Activated CD4-positive, alpha-beta memory T cell treated with anti-CD3 and anti-CD28 coated beads, Interleukin-2, amount 10 ng/mL, durations not matched to agents 7 days and 5 days (primary cell): ENCODE data around the gene ABHD1. TPM values are rescaled to one million over a fixed set of nuclear protein-coding genes. Genes with fewer than 3 reads are reported as not detected.
"Not testable (repeated sequence)": the region's sequence is repeated elsewhere in the genome, so short reads cannot be mapped to it uniquely, and the experiment has no call there.

Source experiments
- CTCF ChIA-PET: fragments of 350-600 bp; sonication (Branson Sonifier 250); formaldehyde crosslinking; loops from one replicate; lab custom pipeline; 2021; ENCODE audit warnings: antibody characterized with exemption, inconsistent platforms; lab: Charles Lee
- POLR2A ChIA-PET: fragments of 350-600 bp; sonication (Branson Sonifier 250); formaldehyde crosslinking; loops from one replicate; lab custom pipeline; 2021; ENCODE audit warnings: antibody characterized with exemption; lab: Charles Lee
- DNase-seq: peaks from one replicate; pipeline ENCODE4 v3.0.0-alpha.2; 2020
- H3K27ac Mint-ChIP-seq: one replicate; pipeline ENCODE4 v1.8.0; 2021; ENCODE audit warnings: mild to moderate bottlenecking, mixed read lengths
- H3K27me3 Mint-ChIP-seq: one replicate; pipeline ENCODE4 v1.8.0; 2021; ENCODE audit warnings: mixed read lengths
- H3K36me3 Mint-ChIP-seq: one replicate; pipeline ENCODE4 v1.8.0; 2021; ENCODE audit warnings: low read depth, mixed read lengths
- H3K4me1 Mint-ChIP-seq: one replicate; pipeline ENCODE4 v1.8.0; 2021; ENCODE audit warnings: mixed read lengths
- H3K4me3 Mint-ChIP-seq: one replicate; pipeline ENCODE4 v1.8.0; 2021; ENCODE audit warnings: mild to moderate bottlenecking, mixed read lengths
- H3K9me3 Mint-ChIP-seq: one replicate; pipeline ENCODE4 v1.8.0; 2021; ENCODE audit warnings: mixed read lengths
- total RNA-seq, 2 experiments: library from RNA; stranded (reverse); gene quantifications; one replicate each; pipeline ENCODE4 v1.2.3, GENCODE V29; 2021

The ABHD1 gene
- total RNA-seq, 2 experiments from 2014 or later, result 0.13 to 0.20 TPM

DNA sequence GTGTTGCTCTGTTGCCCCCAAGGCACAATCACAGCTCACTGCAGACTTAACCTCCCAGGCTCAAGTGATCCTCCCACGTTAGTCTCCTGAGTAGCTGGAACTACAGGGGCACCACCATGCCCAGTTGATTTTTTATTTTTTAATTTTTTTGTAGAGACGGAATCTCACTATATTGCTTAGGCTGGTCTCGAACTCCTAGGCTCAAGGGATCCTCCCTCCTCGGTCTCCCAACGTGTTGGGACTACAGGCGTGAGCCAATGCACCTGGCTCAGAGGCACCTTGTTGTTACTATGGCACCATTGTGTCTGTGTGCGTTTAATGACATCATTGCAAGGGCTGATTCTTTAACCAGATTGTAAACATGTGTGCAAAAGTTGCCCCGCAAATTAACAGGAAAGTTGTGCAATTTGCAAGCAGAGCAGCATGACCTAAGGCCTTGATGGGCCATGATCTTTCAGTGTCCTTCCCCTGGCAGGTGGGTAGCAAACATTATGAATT, 47.8 kb downstream of the ABHD1 start:
- Mint-ChIP-seq H3K27ac (no peak overlapping the region), H3K4me1 (peaks cover 3% of the 10 kb centered on the region), H3K9me3 (no peaks in the 10 kb centered on the region), H3K36me3 (no peaks in the 10 kb centered on the region), H3K27me3 (peaks cover 14% of the 10 kb centered on the region), H3K4me3 (no peak overlapping the region)
- ChIA-PET CTCF (interaction anchor here (1.2 to 3.2 kb wide), 8 partner anchors 11 to 121 kb away, joined by 3 to 28 read pairs (median 9); partner anchors contain the start of gene ABHD1), POLR2A (no interaction called here)
- no peak for DNase-seq

DNA sequence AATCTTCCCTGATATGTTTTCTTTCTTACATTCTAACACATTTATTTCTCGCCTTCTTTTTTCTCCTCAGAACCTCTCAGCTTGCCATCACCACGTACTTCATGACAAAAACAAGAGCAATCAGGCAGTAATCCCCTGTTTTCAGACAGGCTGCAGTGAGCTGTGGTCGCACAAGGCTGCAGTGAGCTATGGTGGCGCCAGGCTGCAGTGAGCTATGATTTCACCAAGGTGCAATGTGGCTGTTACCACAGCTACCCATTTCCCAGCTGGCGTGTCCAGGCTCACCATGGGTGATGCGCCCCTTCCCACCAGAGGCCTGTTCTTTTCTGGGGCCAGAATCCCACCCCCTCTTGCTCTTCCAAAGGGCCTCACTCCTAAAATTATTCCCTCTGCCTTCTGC, 51.0 kb downstream of the ABHD1 start:
- no peaks in the 10 kb centered on the region for H3K9me3 Mint-ChIP-seq
- peaks cover 3% of the 10 kb centered on the region for H3K4me1 Mint-ChIP-seq
- POLR2A ChIA-PET, result no interaction called here
- H3K4me3 Mint-ChIP-seq, result no peak overlapping the region
- DNase-seq, result no peak
- CTCF ChIA-PET, result interaction anchor here (1.1 to 1.5 kb wide), 2 partner anchors 8 to 17 kb away, joined by 3 read pairs; no protein-coding TSS in a partner anchor
- no peaks in the 10 kb centered on the region for H3K36me3 Mint-ChIP-seq
- no peak overlapping the region for H3K27ac Mint-ChIP-seq
- H3K27me3 Mint-ChIP-seq, result peaks cover 30% of the 10 kb centered on the region

DNA sequence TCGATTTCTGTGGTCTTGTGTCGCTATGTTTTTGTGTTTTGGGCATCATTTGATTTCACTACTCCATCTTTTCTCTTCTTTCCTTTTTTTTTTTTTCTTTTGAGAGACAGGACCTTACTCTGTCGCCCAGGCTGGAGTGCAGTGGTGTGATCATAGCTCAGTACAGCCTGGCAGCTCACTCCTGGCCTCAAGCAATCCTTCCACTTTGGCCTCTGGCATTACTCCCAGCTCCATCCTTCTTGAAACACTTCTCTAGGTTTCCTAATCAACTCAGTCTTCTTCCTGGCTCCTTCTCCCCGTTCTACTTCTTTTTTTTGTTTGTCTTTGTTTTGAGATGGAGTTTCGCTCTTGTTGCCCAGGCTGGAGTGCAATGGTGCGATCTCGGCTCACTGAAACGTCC, 51.7 kb downstream of the ABHD1 start:
- Mint-ChIP-seq H3K4me1 (peaks cover 1% of the 10 kb centered on the region), H3K27me3 (peaks cover 30% of the 10 kb centered on the region), H3K27ac (no peak overlapping the region), H3K9me3 (no peaks in the 10 kb centered on the region), H3K4me3 (no peak overlapping the region), H3K36me3 (no peaks in the 10 kb centered on the region)
- ChIA-PET POLR2A (no interaction called here), CTCF (interaction anchor here (0.8 to 1.5 kb wide), 3 partner anchors 9 to 104 kb away, joined by 3 read pairs; no protein-coding TSS in a partner anchor)
- no peak for DNase-seq

DNA sequence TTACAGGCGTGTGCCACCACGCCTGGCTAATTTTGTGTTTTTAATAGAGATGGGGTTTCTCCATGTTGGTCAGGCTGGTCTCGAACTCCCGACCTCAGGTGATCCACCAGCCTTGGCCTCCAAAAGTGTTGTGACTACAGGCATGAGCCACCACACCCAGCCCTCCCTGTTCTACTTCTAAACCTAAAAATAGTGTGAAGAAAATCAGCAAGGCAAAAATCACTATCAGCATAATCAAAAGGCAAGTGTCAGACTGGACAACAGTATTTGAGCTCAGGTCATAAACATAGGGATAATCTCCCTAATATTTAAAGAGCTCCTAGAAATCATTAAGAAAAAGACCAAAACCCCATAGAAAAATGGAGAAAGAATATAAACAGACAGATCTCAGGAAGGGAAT, 52.2 kb downstream of the ABHD1 start:
- H3K36me3 Mint-ChIP-seq, H3K4me1 Mint-ChIP-seq, POLR2A ChIA-PET, DNase-seq, H3K9me3 Mint-ChIP-seq, H3K27ac Mint-ChIP-seq, H3K4me3 Mint-ChIP-seq: not testable (repeated sequence)
- H3K27me3 Mint-ChIP-seq, result peaks cover 31% of the 10 kb centered on the region
- CTCF ChIA-PET, result interaction anchor here (0.5 to 1.5 kb wide), 3 partner anchors 12 to 103 kb away, joined by 3 read pairs; no protein-coding TSS in a partner anchor

DNA sequence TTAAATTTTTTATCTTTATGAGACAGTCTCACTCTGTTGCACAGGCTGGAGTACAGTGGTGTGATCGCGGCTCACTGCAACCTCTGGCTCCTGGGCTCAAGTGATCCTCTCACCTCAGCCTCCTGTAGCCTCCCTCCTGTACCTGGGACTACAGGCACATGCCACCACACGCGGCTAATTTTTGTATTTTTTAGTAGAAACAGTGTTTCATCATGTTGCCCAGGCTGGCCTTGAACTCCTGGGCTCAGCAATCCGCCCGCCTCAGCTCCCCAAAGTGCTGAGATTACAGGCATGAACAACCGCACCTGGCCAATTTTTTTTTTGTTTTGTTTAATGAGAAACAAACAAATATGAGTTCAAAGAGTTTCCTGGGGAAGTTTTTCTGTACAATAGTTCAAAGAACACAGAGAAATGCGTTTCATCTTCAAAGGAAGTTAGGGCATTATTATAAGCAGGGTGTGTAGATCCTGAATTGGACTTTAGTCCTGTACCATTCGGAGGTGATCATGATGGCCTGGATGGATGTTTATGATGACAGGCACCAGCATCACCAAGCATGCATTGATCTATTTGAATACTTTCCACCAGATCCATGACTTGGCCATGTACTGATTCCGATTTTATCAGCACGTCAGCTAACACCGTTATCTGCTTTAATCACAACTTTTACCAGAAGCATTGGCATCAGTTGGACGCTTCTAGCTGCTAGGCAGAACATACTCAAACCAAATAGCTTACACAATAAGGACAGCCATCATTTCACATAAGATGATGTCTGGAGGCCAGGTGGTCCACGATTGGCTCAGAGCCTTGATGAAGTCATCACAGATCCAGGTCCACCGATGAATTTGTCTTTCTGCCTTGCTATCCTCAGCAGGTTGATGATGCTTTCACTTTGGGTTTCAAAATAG, 54.1 kb downstream of the ABHD1 start:
- Mint-ChIP-seq H3K36me3 (no peaks in the 10 kb centered on the region), H3K27ac (no peak overlapping the region), H3K4me3 (no peak overlapping the region), H3K27me3 (peaks cover 36% of the 10 kb centered on the region), H3K9me3 (no peaks in the 10 kb centered on the region), H3K4me1 (no peaks in the 10 kb centered on the region)
- DNase-seq, result no peak
- POLR2A ChIA-PET, result interaction anchor here (0.9 kb wide), 1 partner anchor 102 kb away, joined by 3 read pairs; no protein-coding TSS in a partner anchor
- CTCF ChIA-PET, result interaction anchor here (0.8 kb wide), 1 partner anchor 14 kb away, joined by 3 read pairs; no protein-coding TSS in a partner anchor

DNA sequence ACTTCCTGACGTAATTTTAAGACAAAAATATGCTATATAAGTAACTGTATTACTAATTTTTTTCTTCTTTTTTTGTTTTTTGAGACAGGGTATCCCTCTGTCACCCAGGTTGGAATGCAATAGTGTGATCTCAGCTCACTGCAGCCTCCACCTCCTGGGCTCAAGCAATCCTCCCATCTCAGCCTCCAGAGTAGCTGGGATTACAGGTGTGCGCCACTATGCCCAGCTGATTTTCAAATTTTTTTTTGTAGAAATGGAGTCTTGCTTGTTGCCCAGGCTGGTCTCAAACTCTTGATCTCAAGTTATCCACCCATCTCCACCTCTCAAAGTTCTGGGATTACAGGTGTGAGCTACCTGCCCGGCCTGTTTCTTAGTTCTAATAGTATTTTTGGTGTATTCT, 54.9 kb downstream of the ABHD1 start:
- H3K27ac Mint-ChIP-seq, result no peak overlapping the region
- no peak for DNase-seq
- no peak overlapping the region for H3K4me3 Mint-ChIP-seq
- no peaks in the 10 kb centered on the region for H3K9me3 Mint-ChIP-seq
- no peaks in the 10 kb centered on the region for H3K4me1 Mint-ChIP-seq
- CTCF ChIA-PET, result interaction anchor here (0.8 to 1.4 kb wide), 3 partner anchors 9 to 45 kb away, joined by 3 to 4 read pairs (median 3); partner anchors contain the start of gene PREB
- no peaks in the 10 kb centered on the region for H3K36me3 Mint-ChIP-seq
- peaks cover 36% of the 10 kb centered on the region for H3K27me3 Mint-ChIP-seq
- POLR2A ChIA-PET, result interaction anchor here (0.9 kb wide), 1 partner anchor 101 kb away, joined by 3 read pairs; no protein-coding TSS in a partner anchor

DNA sequence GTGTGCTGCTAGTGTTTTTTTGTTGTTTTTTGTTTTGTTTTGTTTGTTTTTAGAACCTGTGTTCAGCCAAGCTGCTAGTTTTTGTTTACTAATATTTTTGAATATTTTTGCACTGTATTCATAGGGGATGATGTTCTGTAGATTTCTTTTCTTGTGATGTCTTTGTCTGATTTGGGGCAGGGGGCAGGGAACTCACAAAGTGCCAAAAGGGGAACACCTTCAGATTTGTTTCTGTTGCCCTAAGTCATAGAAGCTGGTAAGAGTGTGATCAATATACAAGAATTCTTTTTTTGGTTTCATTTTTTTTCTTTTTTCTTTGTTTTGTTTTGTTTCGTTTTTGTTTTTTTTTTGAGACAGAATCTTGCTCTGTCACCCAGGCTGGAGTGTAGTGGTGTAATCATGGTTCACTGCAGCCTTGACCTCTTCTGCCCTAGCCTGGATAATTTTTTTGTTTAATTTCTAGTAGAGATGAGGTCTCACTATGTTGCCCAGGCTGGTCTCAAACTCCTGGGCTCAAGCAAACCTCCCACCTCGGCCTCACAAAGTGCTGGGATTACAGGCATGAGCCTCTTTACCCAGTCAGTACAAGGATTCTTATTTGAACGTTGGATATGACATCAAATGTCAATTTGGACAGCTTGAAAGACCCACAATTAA, 55.9 kb downstream of the ABHD1 start:
- H3K27me3 Mint-ChIP-seq, result peaks cover 39% of the 10 kb centered on the region
- no peaks in the 10 kb centered on the region for H3K9me3 Mint-ChIP-seq
- no peak overlapping the region for H3K4me3 Mint-ChIP-seq
- DNase-seq, result no peak
- ChIA-PET CTCF (interaction anchor here (1.1 to 1.4 kb wide), 2 partner anchors 10 to 46 kb away, joined by 3 to 4 read pairs; partner anchors contain the start of gene PREB), POLR2A (no interaction called here)
- H3K36me3 Mint-ChIP-seq, result no peaks in the 10 kb centered on the region
- H3K27ac Mint-ChIP-seq, result no peak overlapping the region
- H3K4me1 Mint-ChIP-seq, result no peaks in the 10 kb centered on the region

Other genes with a start within 250 kb of the ABHD1 start
- 1 to 10 TPM; 2.7 TPM for gene MAPRE3, start 153.2 kb upstream of the ABHD1 start, total RNA-seq
- 10 to 100 TPM; 80.4 to 80.7 TPM for gene TMEM214, start 90.8 kb upstream of the ABHD1 start, total RNA-seq
- gene AGBL5, start 72.1 kb upstream of the ABHD1 start, total RNA-seq, result 10 to 100 TPM; 16.9 to 18.3 TPM
- 100 to 1,000 TPM; 305 to 312 TPM for gene OST4, start 52.2 kb upstream of the ABHD1 start, total RNA-seq
- under 1 TPM; 0.70 to 0.78 TPM for gene EMILIN1, start 45.2 kb upstream of the ABHD1 start, total RNA-seq
- 1 to 10 TPM; 5.6 to 6.6 TPM for gene KHK, start 37.0 kb upstream of the ABHD1 start, total RNA-seq
- gene CGREF1, start 4.7 kb upstream of the ABHD1 start, total RNA-seq, result 1 to 10 TPM in 1 of 2 experiments, under 1 TPM in 1; 0.75 to 1.2 TPM
- gene PREB, start 10.8 kb downstream of the ABHD1 start, total RNA-seq, result 10 to 100 TPM; 67.4 to 72.7 TPM
- not detected for gene PRR30, start 15.6 kb downstream of the ABHD1 start, total RNA-seq
- gene TCF23, start 25.2 kb downstream of the ABHD1 start, total RNA-seq, result not detected
- gene ATRAID, start 88.2 kb downstream of the ABHD1 start, total RNA-seq, result 10 to 100 TPM; 94.9 to 97.8 TPM
- gene SLC5A6, start 88.5 kb downstream of the ABHD1 start, total RNA-seq, result 10 to 100 TPM; 20.8 to 23.6 TPM
- 10 to 100 TPM; 39.7 TPM for gene CAD, start 93.6 kb downstream of the ABHD1 start, total RNA-seq
- under 1 TPM; 0.45 TPM for gene SLC30A3, start 139.2 kb downstream of the ABHD1 start, total RNA-seq
- gene DNAJC5G, start 151.6 kb downstream of the ABHD1 start, total RNA-seq, result not detected
- gene TRIM54, start 158.6 kb downstream of the ABHD1 start, total RNA-seq, result under 1 TPM in 1 of 2 experiments, not detected in 1; 0.13 TPM
- 1 to 10 TPM; 2.2 to 3.0 TPM for gene UCN, start 184.6 kb downstream of the ABHD1 start, total RNA-seq
- gene MPV17, start 199.3 kb downstream of the ABHD1 start, total RNA-seq, result 10 to 100 TPM; 83.3 to 83.9 TPM
- 10 to 100 TPM; 49.0 to 49.1 TPM for gene GTF3C2, start 232.9 kb downstream of the ABHD1 start, total RNA-seq
- gene EIF2B4, start 246.5 kb downstream of the ABHD1 start, total RNA-seq, result 10 to 100 TPM; 34.1 to 36.9 TPM
- gene SNX17, start 246.8 kb downstream of the ABHD1 start, total RNA-seq, result 100 to 1,000 TPM; 116 to 123 TPM